Activated T-cell treated with anti-CD3 and anti-CD28 coated beads, Interleukin-2, amount 50 U/mL, for 4 hours (primary cell): Measurements from ENCODE around the gene AKAP5. TPM values are rescaled to one million over a fixed set of nuclear protein-coding genes. Genes with fewer than 3 reads are reported as not detected.

Experiments
- ATAC-seq, 2 donors: fragments of 200-7000 bp; cut with Tn5 transposase; one replicate each; pipeline ENCODE4 v1.10.0; 2021
- DNase-seq: peaks from one replicate; pipeline ENCODE4 v3.0.0-alpha.2; 2020
- H3K27me3 Mint-ChIP-seq: one replicate; pipeline ENCODE4 v1.8.0; 2021; ENCODE audit warnings: low read depth, mixed read lengths
- H3K36me3 Mint-ChIP-seq: one replicate; pipeline ENCODE4 v1.8.0; 2022; ENCODE audit warnings: mixed read lengths; ENCODE audit not compliant: insufficient read depth
- H3K4me1 Mint-ChIP-seq: one replicate; pipeline ENCODE4 v1.8.0; 2021; ENCODE audit warnings: low read depth, mixed read lengths
- H3K4me3 Mint-ChIP-seq: one replicate; pipeline ENCODE4 v1.8.0; 2021; ENCODE audit warnings: mild to moderate bottlenecking, moderate library complexity, mixed read lengths
- H3K9me3 Mint-ChIP-seq: one replicate; pipeline ENCODE4 v1.8.0; 2021; ENCODE audit warnings: mixed read lengths
- total RNA-seq, 3 donors: library from RNA; stranded (reverse); gene quantifications; one replicate each; pipeline ENCODE4 v1.2.1, GENCODE V29; 2021

The AKAP5 gene
- total RNA-seq, 3 donors from 2014 or later, result 0.65 to 0.83 (median 0.69) TPM

- peaks cover 29% of the 10 kb centered on the region for H3K4me1 Mint-ChIP-seq
- no peak for DNase-seq
- no peak overlapping the region for H3K4me3 Mint-ChIP-seq
- no peaks in the 10 kb centered on the region for H3K27me3 Mint-ChIP-seq
- ATAC-seq, result no peak
- H3K36me3 Mint-ChIP-seq, result peaks cover 8% of the 10 kb centered on the region
- H3K9me3 Mint-ChIP-seq, result no peaks in the 10 kb centered on the region
Observed at GRCh38 chr14:64467566-64467965, 2.3 kb downstream of the AKAP5 start.

GRCh38 chr14:64468451-64468850 lies 3.2 kb downstream of the AKAP5 start:
- DNase-seq (no peak), ATAC-seq (no peak)
- no peaks in the 10 kb centered on the region for H3K9me3 Mint-ChIP-seq
- H3K36me3 Mint-ChIP-seq, result peaks cover 9% of the 10 kb centered on the region
- H3K4me1 Mint-ChIP-seq, result peaks cover 31% of the 10 kb centered on the region
- no peaks in the 10 kb centered on the region for H3K27me3 Mint-ChIP-seq
- H3K4me3 Mint-ChIP-seq, result no peak overlapping the region

DNA sequence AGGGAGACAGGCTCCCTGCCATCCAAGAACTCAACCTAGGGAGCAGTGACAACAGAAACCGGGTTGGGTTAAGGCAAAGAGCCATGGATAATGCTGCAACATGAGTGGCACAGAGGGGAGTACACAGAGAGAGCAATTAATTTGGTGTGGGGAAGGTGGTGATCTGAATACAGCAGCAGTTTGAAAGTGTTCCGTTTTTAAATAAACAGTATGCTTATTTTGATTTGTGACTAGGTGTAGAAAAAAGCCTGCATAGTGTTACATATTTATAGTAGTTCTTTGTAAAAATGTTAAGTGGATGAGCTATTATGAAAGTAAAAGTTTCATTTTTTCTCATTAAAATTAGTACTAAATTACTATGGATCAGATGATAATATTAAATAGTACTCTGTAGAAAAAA lies 8.7 kb downstream of the AKAP5 start:
- H3K4me1 Mint-ChIP-seq, result peaks cover 14% of the 10 kb centered on the region
- DNase-seq (no peak), ATAC-seq (peak; percentile 37 to 41)
- no peak overlapping the region for H3K4me3 Mint-ChIP-seq
- H3K9me3 Mint-ChIP-seq, result no peaks in the 10 kb centered on the region
- no peaks in the 10 kb centered on the region for H3K27me3 Mint-ChIP-seq
- H3K36me3 Mint-ChIP-seq, result peaks cover 5% of the 10 kb centered on the region

DNA sequence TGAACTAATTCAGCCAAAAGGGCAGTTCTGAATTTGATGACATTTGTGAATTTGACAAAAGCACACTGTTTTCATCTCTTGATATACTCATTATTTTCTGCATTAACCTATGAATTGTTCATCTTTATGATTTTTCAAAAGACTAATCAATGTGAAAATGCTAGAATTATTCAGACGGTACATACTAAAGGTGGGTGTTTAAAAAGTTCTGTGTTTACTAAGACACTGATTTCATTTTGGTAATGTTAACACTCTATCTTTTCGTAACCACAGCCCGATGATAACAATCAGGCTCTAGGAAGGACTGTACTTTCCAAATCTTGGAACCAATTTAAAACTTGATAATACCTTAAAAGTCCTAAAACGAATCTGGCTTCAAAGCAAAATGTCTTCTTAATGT lies 9.4 kb downstream of the AKAP5 start:
- Mint-ChIP-seq H3K4me1 (peaks cover 14% of the 10 kb centered on the region), H3K36me3 (peaks cover 5% of the 10 kb centered on the region), H3K9me3 (no peaks in the 10 kb centered on the region), H3K4me3 (no peak overlapping the region), H3K27me3 (no peaks in the 10 kb centered on the region)
- ATAC-seq (peak in 1 of 2 donors; percentile 18), DNase-seq (no peak)

- ATAC-seq (no peak), DNase-seq (no peak)
- Mint-ChIP-seq H3K36me3 (peaks cover 5% of the 10 kb centered on the region), H3K27me3 (no peaks in the 10 kb centered on the region), H3K4me1 (peaks cover 14% of the 10 kb centered on the region), H3K9me3 (no peaks in the 10 kb centered on the region), H3K4me3 (no peak overlapping the region)
Observed at GRCh38 chr14:64475585-64476273, 10.4 kb downstream of the AKAP5 start.

GRCh38 chr14:64476438-64476837 lies 11.1 kb downstream of the AKAP5 start:
- DNase-seq, result no peak
- ATAC-seq, result no peak
- H3K4me3 Mint-ChIP-seq, result no peak overlapping the region

GRCh38 chr14:64478634-64479250 lies 13.4 kb downstream of the AKAP5 start:
- H3K4me1 Mint-ChIP-seq, result peaks cover 15% of the 10 kb centered on the region
- peaks cover 2% of the 10 kb centered on the region for H3K36me3 Mint-ChIP-seq
- H3K9me3 Mint-ChIP-seq, result no peaks in the 10 kb centered on the region
- no peak for DNase-seq
- no peak for ATAC-seq
- no peak overlapping the region for H3K4me3 Mint-ChIP-seq
- H3K27me3 Mint-ChIP-seq, result no peaks in the 10 kb centered on the region

More at GRCh38 chr14:64476438-64476837, 11.1 kb downstream of the AKAP5 start:
- peaks cover 5% of the 10 kb centered on the region for H3K36me3 Mint-ChIP-seq
- H3K4me1 Mint-ChIP-seq, result peaks cover 14% of the 10 kb centered on the region
- H3K27me3 Mint-ChIP-seq, result no peaks in the 10 kb centered on the region
- no peaks in the 10 kb centered on the region for H3K9me3 Mint-ChIP-seq

DNA sequence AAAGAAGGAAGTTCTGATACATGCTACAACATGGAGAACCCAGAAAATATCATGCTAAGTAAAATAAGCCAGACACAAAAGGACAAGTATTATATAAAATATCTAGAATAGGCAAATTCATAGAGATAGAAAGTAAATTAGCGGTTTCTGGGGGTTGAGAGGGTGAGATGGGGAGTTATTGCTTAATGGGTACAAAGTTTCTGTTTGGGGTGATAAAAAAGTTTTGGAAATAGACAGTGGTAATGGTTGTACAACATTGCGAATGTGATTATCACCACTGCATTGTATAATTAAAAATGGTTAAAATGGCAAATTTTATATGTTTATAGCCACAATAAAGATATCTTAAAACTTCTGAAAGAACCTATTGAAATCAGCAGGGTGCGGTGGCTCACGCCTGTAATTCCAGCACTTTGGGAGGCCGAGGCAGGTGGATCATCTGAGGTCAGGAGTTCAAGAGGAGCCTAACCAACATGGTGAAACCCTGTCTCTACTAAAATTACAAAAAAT lies 23.3 kb downstream of the AKAP5 start:
- DNase-seq (no peak), ATAC-seq (no peak)
- H3K27me3 Mint-ChIP-seq, result no peaks in the 10 kb centered on the region
- no peak overlapping the region for H3K4me3 Mint-ChIP-seq
- H3K9me3 Mint-ChIP-seq, result no peaks in the 10 kb centered on the region
- H3K4me1 Mint-ChIP-seq, result peaks cover 32% of the 10 kb centered on the region
- H3K36me3 Mint-ChIP-seq, result peaks cover 33% of the 10 kb centered on the region

- DNase-seq (no peak), ATAC-seq (no peak)
- peaks cover 42% of the 10 kb centered on the region for H3K36me3 Mint-ChIP-seq
- H3K27me3 Mint-ChIP-seq, result no peaks in the 10 kb centered on the region
- H3K4me3 Mint-ChIP-seq, result no peak overlapping the region
- H3K4me1 Mint-ChIP-seq, result peaks cover 49% of the 10 kb centered on the region
- H3K9me3 Mint-ChIP-seq, result no peaks in the 10 kb centered on the region
Observed at GRCh38 chr14:64491637-64492036, 26.3 kb downstream of the AKAP5 start.

- H3K36me3 Mint-ChIP-seq, result peaks cover 33% of the 10 kb centered on the region
- H3K27me3 Mint-ChIP-seq, result no peaks in the 10 kb centered on the region
- DNase-seq (no peak), ATAC-seq (no peak)
- no peak overlapping the region for H3K4me3 Mint-ChIP-seq
- H3K9me3 Mint-ChIP-seq, result no peaks in the 10 kb centered on the region
- peaks cover 58% of the 10 kb centered on the region for H3K4me1 Mint-ChIP-seq
Observed at GRCh38 chr14:64493455-64493854, 28.2 kb downstream of the AKAP5 start.

DNA sequence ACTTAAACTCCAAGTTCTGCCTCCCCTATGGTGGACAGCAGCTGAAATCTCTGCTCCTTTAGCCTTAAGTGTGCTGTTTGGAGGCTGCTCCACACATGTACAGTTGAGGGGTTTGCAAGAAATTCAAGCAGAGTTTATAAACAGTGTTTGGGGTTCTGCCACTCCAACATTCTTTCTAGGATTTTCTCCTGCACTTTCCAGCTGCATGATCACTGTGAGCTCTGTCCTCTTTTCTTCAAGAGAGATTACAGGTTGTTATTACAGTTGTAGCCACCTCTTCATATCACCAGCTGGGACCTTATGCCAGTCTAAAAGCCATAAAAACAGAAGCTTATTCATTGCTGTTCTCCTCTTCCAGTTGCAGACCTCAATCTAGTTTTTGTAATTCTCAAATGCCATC lies 30.0 kb downstream of the AKAP5 start:
- H3K4me1 Mint-ChIP-seq, result peaks cover 72% of the 10 kb centered on the region
- H3K36me3 Mint-ChIP-seq, result peaks cover 37% of the 10 kb centered on the region

GRCh38 chr14:64496764-64497163 lies 31.5 kb downstream of the AKAP5 start:
- Mint-ChIP-seq H3K9me3 (no peaks in the 10 kb centered on the region), H3K36me3 (peaks cover 26% of the 10 kb centered on the region), H3K27me3 (no peaks in the 10 kb centered on the region), H3K4me1 (peaks cover 76% of the 10 kb centered on the region), H3K4me3 (no peak overlapping the region)
- DNase-seq (no peak), ATAC-seq (no peak)

More for the DNA sequence above, 30.0 kb downstream of the AKAP5 start:
- Mint-ChIP-seq H3K27me3 (no peaks in the 10 kb centered on the region), H3K9me3 (no peaks in the 10 kb centered on the region), H3K4me3 (no peak overlapping the region)
- no peak for ATAC-seq
- DNase-seq, result no peak

- no peaks in the 10 kb centered on the region for H3K9me3 Mint-ChIP-seq
- ATAC-seq, result no peak
- H3K4me3 Mint-ChIP-seq, result peak overlapping the region; percentile 99
- peaks cover 13% of the 10 kb centered on the region for H3K36me3 Mint-ChIP-seq
- peaks cover 62% of the 10 kb centered on the region for H3K4me1 Mint-ChIP-seq
- no peaks in the 10 kb centered on the region for H3K27me3 Mint-ChIP-seq
- no peak for DNase-seq
Observed at GRCh38 chr14:64500088-64500487, 34.8 kb downstream of the AKAP5 start.

DNA sequence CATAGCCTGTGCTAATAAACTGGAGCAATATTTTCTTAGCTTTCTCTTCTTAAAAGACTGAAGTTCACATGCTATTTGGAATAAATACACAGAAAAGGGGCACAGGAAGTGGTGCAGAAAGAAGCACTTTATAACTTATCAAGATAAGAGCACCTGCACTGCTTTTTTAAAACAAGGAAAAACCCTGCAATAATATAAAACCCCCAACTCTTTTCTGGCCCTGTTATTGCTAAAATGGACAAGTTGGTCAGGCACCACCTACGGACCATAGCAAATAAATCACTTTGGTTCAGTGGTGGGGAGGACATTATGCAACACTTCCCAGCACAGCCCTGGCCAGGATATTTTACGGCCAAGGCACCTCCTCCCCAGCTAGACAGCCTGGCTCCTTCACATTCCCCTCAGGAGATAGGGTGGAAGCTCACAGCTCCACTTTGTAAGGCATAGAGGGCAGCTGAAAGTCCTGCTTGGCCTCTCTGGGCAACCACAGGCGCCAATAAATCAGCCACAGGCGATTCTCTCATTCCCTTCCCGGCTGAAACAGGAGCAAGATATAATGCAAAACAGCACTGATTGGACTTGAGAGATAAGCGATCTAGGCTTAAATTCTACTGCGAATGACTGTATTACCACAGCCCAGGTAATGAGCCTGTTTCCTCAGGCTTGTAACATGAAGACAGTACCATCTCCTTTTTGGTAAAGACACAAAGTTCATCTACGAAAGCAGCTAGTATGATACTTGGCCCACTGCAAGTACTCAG lies 36.3 kb downstream of the AKAP5 start:
- no peak for DNase-seq
- Mint-ChIP-seq H3K4me1 (peaks cover 62% of the 10 kb centered on the region), H3K4me3 (peak overlapping the region; percentile 99), H3K27me3 (no peaks in the 10 kb centered on the region), H3K9me3 (no peaks in the 10 kb centered on the region), H3K36me3 (peaks cover 10% of the 10 kb centered on the region)
- no peak for ATAC-seq
